ENCODE measurements around the gene BANF1. TPM values are rescaled to one million over a fixed set of nuclear protein-coding genes. Genes with fewer than 3 reads are reported as not detected.

Gene BANF1
- total and polyA plus RNA-seq, 10 of the 15 experiments (the other 5 are each of a cell fraction or from before 2014, with no cell fraction given) = 99.0 to 574 (median 297) TPM

DNA sequence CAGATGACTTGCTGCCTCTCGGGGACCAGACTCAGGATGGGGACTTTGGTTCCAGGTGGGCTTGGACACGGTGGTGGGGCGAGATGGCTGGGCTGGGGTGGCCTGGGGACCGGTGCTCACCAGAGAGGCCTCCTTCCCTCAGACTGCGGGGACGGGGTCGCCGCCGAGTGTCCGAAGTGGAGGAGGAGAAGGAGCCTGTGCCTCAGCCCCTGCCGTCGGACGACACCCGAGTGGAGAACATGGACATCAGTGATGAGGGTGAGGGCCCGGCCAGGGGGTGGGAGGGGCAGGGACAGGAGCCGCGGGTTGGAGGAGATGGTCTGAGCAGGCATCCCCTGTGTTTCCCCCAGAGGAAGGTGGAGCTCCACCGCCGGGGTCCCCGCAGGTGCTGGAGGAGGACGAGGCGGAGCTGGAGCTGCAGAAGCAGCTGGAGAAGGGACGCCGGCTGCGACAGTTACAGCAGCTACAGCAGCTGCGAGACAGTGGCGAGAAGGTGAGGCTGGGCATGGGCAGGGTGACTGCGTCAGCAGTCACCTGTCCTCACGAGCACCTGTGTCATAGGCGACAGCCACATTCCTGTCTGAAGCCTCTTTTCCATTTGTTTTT lies 34.9 kb upstream of the BANF1 start (continued):
- TF ChIP-seq, protein P1, sequence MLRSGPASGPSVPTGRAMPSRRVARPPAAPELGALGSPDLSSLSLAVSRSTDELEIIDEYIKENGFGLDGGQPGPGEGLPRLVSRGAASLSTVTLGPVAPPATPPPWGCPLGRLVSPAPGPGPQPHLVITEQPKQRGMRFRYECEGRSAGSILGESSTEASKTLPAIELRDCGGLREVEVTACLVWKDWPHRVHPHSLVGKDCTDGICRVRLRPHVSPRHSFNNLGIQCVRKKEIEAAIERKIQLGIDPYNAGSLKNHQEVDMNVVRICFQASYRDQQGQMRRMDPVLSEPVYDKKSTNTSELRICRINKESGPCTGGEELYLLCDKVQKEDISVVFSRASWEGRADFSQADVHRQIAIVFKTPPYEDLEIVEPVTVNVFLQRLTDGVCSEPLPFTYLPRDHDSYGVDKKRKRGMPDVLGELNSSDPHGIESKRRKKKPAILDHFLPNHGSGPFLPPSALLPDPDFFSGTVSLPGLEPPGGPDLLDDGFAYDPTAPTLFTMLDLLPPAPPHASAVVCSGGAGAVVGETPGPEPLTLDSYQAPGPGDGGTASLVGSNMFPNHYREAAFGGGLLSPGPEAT (IDR thresholded peaks at IDR 0.05; ENCODE audit: low read depth) = no peak
- no peak for TF ChIP-seq NBN (IDR thresholded peaks at IDR 0.05)
- no peak for TF ChIP-seq TARDBP (IDR thresholded peaks at IDR 0.05; ENCODE audit: borderline replicate concordance)
- TF ChIP-seq, protein P2, sequence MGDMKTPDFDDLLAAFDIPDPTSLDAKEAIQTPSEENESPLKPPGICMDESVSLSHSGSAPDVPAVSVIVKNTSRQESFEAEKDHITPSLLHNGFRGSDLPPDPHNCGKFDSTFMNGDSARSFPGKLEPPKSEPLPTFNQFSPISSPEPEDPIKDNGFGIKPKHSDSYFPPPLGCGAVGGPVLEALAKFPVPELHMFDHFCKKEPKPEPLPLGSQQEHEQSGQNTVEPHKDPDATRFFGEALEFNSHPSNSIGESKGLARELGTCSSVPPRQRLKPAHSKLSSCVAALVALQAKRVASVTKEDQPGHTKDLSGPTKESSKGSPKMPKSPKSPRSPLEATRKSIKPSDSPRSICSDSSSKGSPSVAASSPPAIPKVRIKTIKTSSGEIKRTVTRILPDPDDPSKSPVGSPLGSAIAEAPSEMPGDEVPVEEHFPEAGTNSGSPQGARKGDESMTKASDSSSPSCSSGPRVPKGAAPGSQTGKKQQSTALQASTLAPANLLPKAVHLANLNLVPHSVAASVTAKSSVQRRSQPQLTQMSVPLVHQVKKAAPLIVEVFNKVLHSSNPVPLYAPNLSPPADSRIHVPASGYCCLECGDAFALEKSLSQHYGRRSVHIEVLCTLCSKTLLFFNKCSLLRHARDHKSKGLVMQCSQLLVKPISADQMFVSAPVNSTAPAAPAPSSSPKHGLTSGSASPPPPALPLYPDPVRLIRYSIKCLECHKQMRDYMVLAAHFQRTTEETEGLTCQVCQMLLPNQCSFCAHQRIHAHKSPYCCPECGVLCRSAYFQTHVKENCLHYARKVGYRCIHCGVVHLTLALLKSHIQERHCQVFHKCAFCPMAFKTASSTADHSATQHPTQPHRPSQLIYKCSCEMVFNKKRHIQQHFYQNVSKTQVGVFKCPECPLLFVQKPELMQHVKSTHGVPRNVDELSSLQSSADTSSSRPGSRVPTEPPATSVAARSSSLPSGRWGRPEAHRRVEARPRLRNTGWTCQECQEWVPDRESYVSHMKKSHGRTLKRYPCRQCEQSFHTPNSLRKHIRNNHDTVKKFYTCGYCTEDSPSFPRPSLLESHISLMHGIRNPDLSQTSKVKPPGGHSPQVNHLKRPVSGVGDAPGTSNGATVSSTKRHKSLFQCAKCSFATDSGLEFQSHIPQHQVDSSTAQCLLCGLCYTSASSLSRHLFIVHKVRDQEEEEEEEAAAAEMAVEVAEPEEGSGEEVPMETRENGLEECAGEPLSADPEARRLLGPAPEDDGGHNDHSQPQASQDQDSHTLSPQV (IDR thresholded peaks at IDR 0.05) = no peak
- TF ChIP-seq, protein P3, sequence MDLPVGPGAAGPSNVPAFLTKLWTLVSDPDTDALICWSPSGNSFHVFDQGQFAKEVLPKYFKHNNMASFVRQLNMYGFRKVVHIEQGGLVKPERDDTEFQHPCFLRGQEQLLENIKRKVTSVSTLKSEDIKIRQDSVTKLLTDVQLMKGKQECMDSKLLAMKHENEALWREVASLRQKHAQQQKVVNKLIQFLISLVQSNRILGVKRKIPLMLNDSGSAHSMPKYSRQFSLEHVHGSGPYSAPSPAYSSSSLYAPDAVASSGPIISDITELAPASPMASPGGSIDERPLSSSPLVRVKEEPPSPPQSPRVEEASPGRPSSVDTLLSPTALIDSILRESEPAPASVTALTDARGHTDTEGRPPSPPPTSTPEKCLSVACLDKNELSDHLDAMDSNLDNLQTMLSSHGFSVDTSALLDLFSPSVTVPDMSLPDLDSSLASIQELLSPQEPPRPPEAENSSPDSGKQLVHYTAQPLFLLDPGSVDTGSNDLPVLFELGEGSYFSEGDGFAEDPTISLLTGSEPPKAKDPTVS (IDR thresholded peaks at IDR 0.05; ENCODE audit: low read depth, low read length) = no peak
- no peak for TF ChIP-seq PML (IDR thresholded peaks at IDR 0.05; ENCODE audit: low read length)
- no peak for TF ChIP-seq RB1 (IDR thresholded peaks at IDR 0.05; ENCODE audit: borderline replicate concordance)
